Caco-2 (cell line): ENCODE measurements around the gene OR5A1. TPM values are rescaled to one million over a fixed set of nuclear protein-coding genes. Genes with fewer than 3 reads are reported as not detected.

Source experiments
- BruUV-seq: library from RNA; stranded (reverse); fragments of 400-500 nt; replicated peaks from 2 replicates; lab custom pipeline; 2021; lab: Mats Ljungman, UMichigan
- CTCF ChIA-PET: fragments of 300-600 bp; sonication (Branson Sonifier 250); formaldehyde crosslinking; loops from one replicate; lab custom pipeline; 2022; ENCODE audit warnings: antibody characterized with exemption; lab: Charles Lee
- POLR2A ChIA-PET: fragments of 300-600 bp; sonication (Branson Sonifier 250); formaldehyde crosslinking; loops from one replicate; lab custom pipeline; 2022; ENCODE audit warnings: antibody characterized with exemption; lab: Charles Lee
- DNase-seq, 2 experiments: peaks; one replicate each; pipeline versions ENCODE4 v3.0.0 to v3.0.0-alpha.2; 2020 to 2022
- H3K27me3 ChIP-seq: replicated peaks from 2 replicates; pipeline ENCODE4 v1.6.0; 2011; ENCODE audit warnings: low read length; ENCODE audit not compliant: control insufficient read depth, insufficient read depth
- H3K36me3 ChIP-seq: 2 replicates; pipeline ENCODE4 v1.5.1; 2011; ENCODE audit warnings: low read length; ENCODE audit not compliant: control insufficient read depth, insufficient read depth
- H3K4me1 ChIP-seq: fragments of 250-450 bp; sonication (Bioruptor Pico); 2 replicates; pipeline ENCODE4 v1.5.1; 2020; ENCODE audit warnings: mild to moderate bottlenecking
- H3K4me3 ChIP-seq: 2 replicates; pipeline ENCODE4 v1.5.1; 2011; ENCODE audit warnings: low read depth, mild to moderate bottlenecking, control low read depth, low read length
- H3K9me3 ChIP-seq: fragments of 250-450 bp; sonication (Bioruptor Pico); 2 replicates; pipeline ENCODE4 v1.5.1; 2020; ENCODE audit warnings: mild to moderate bottlenecking, moderate library complexity
- H3K27ac Mint-ChIP-seq: one replicate; pipeline ENCODE4 v1.8.0; 2022; ENCODE audit warnings: mixed read lengths; ENCODE audit not compliant: unreplicated experiment
- H3K27me3 Mint-ChIP-seq: one replicate; pipeline ENCODE4 v1.8.0; 2022; ENCODE audit warnings: mixed read lengths; ENCODE audit not compliant: insufficient read depth, unreplicated experiment
- H3K36me3 Mint-ChIP-seq: one replicate; pipeline ENCODE4 v1.8.0; 2022; ENCODE audit warnings: mild to moderate bottlenecking, mixed read lengths; ENCODE audit not compliant: insufficient read depth, unreplicated experiment
- H3K4me1 Mint-ChIP-seq: one replicate; pipeline ENCODE4 v1.8.0; 2022; ENCODE audit warnings: low read depth, mixed read lengths; ENCODE audit not compliant: unreplicated experiment
- H3K4me3 Mint-ChIP-seq: one replicate; pipeline ENCODE4 v1.8.0; 2022; ENCODE audit warnings: mild to moderate bottlenecking, moderate library complexity, mixed read lengths; ENCODE audit not compliant: unreplicated experiment
- H3K9me3 Mint-ChIP-seq: one replicate; pipeline ENCODE4 v1.8.0; 2022; ENCODE audit warnings: mixed read lengths; ENCODE audit not compliant: unreplicated experiment
- CTCF ChIP-seq, 2 experiments: fragments of 200-600 bp in 1 of 2; IDR thresholded peaks; 1 replicate in 1 of 2; 2 replicates in 1 of 2; pipeline versions ENCODE4 v1.5.1 to v1.8.0; 2011 to 2022; ENCODE audit warnings: antibody characterized with exemption in 1 of 2, control low read depth in 1 of 2, inconsistent platforms in 1 of 2, low read depth in 1 of 2, low read length in 1 of 2, mild to moderate bottlenecking in 1 of 2, moderate library complexity in 1 of 2; ENCODE audit not compliant: insufficient read depth in 1 of 2, severe bottlenecking in 1 of 2, unreplicated experiment in 1 of 2
- intact Hi-C: fragments of 100-400 bp; cut with micrococcal nuclease; formaldehyde crosslinking; loops from one replicate; pipeline ENCODE4 v1.10.0; 2022; ENCODE audit not compliant: unreplicated experiment
- total RNA-seq: library from RNA; stranded (reverse); gene quantifications from 2 replicates; pipeline ENCODE4 v1.2.3, GENCODE V29; 2022

Gene OR5A1
- total RNA-seq, 1 experiment from 2014 or later, result not detected

- H3K27ac Mint-ChIP-seq, result no peak overlapping the region
- no peaks in the 10 kb centered on the region for H3K4me1 ChIP-seq
- H3K27me3 Mint-ChIP-seq, result peaks cover 14% of the 10 kb centered on the region
- no peak overlapping the region for H3K4me3 Mint-ChIP-seq
- ChIA-PET POLR2A (no interaction called here), CTCF (no interaction called here)
- TF ChIP-seq CTCF (IDR thresholded peaks at IDR 0.05; ENCODE audit: insufficient read depth in 1 of 2, low read depth in 1 of 2, low read length in 1 of 2, severe bottlenecking in 1 of 2, unreplicated experiment in 1 of 2), result no peak
- no peaks in the 10 kb centered on the region for H3K27me3 ChIP-seq
- no peaks in the 10 kb centered on the region for H3K36me3 ChIP-seq
- DNase-seq, result no peak
- peaks cover 8% of the 10 kb centered on the region for H3K9me3 ChIP-seq
- H3K36me3 Mint-ChIP-seq, result peaks cover 4% of the 10 kb centered on the region
- no peaks in the 10 kb centered on the region for H3K4me1 Mint-ChIP-seq
- no peak overlapping the region for H3K4me3 ChIP-seq
- BruUV-seq, result no TSS peak
- H3K9me3 Mint-ChIP-seq, result peaks cover 13% of the 10 kb centered on the region
- intact Hi-C loops, result no loop called here
These were observed 21.2 kb upstream of the OR5A1 start for GRCh38 chr11:59415111-59415510.

GRCh38 chr11:59416613-59417012 lies 19.7 kb upstream of the OR5A1 start:
- no peaks in the 10 kb centered on the region for H3K4me1 Mint-ChIP-seq
- H3K27ac Mint-ChIP-seq, result no peak overlapping the region
- Histone ChIP-seq H3K9me3 (peaks cover under 1% of the 10 kb centered on the region), H3K36me3 (no peaks in the 10 kb centered on the region), H3K4me1 (no peaks in the 10 kb centered on the region), H3K27me3 (no peaks in the 10 kb centered on the region), H3K4me3 (no peak overlapping the region)
- intact Hi-C loops, result no loop called here
- no peak for DNase-seq
- H3K36me3 Mint-ChIP-seq, result peaks cover 4% of the 10 kb centered on the region
- H3K4me3 Mint-ChIP-seq, result no peak overlapping the region
- POLR2A ChIA-PET, result no interaction called here
- CTCF ChIA-PET, result no interaction called here
- no peaks in the 10 kb centered on the region for H3K9me3 Mint-ChIP-seq
- TF ChIP-seq CTCF (IDR thresholded peaks at IDR 0.05; ENCODE audit: insufficient read depth in 1 of 2, low read depth in 1 of 2, low read length in 1 of 2, severe bottlenecking in 1 of 2, unreplicated experiment in 1 of 2), result no peak
- H3K27me3 Mint-ChIP-seq, result peaks cover 14% of the 10 kb centered on the region
- no TSS peak for BruUV-seq

- no TSS peak for BruUV-seq
- H3K4me1 Mint-ChIP-seq, result no peaks in the 10 kb centered on the region
- Histone ChIP-seq H3K9me3 (no peaks in the 10 kb centered on the region; the same call in none of the 2 replicates), H3K36me3 (no peaks in the 10 kb centered on the region), H3K27me3 (no peaks in the 10 kb centered on the region), H3K4me3 (no peak overlapping the region), H3K4me1 (no peaks in the 10 kb centered on the region)
- no peak overlapping the region for H3K4me3 Mint-ChIP-seq
- TF ChIP-seq CTCF (IDR thresholded peaks at IDR 0.05; ENCODE audit: insufficient read depth in 1 of 2, low read depth in 1 of 2, low read length in 1 of 2, severe bottlenecking in 1 of 2, unreplicated experiment in 1 of 2), result no peak
- no peaks in the 10 kb centered on the region for H3K9me3 Mint-ChIP-seq
- no peak overlapping the region for H3K27ac Mint-ChIP-seq
- intact Hi-C loops, result no loop called here
- DNase-seq, result no peak
- CTCF ChIA-PET, result no interaction called here
- peaks cover 4% of the 10 kb centered on the region for H3K36me3 Mint-ChIP-seq
- POLR2A ChIA-PET, result no interaction called here
- H3K27me3 Mint-ChIP-seq, result peaks cover 14% of the 10 kb centered on the region
These were observed 19.2 kb upstream of the OR5A1 start for GRCh38 chr11:59417023-59417422.
